OCI-LY3 (cell line): ENCODE data around the gene NECAP2.
A peak's percentile ranks its signal among the peaks of the same experiment; 100 is the strongest.

Experiments used
- H2AFZ ChIP-seq: fragments of 200-600, 300-600 bp; shearing (Covaris generic); 2 replicates; pipeline ENCODE4 v1.6.0; 2014; ENCODE audit warnings: antibody characterized with exemption, low read depth, low read length
- H3K27ac ChIP-seq: fragments of 200-600, 300-600 bp; sonication (generic); 2 replicates; pipeline ENCODE4 v1.5.1; 2014; ENCODE audit warnings: mild to moderate bottlenecking, low read length, moderate library complexity, mixed read lengths
- H3K27me3 ChIP-seq: fragments of 200-600, 300-600 bp; sonication (generic); 2 replicates; pipeline ENCODE4 v1.6.1; 2014; ENCODE audit warnings: low read depth, low read length, mixed read lengths
- H3K36me3 ChIP-seq: fragments of 200-600, 300-600 bp; sonication (generic); replicated peaks from 2 replicates; pipeline ENCODE3; 2014; ENCODE audit warnings: low read depth, low read length, mixed read lengths
- H3K4me1 ChIP-seq: fragments of 300-600, 200-600 bp; sonication (generic); 2 replicates; pipeline ENCODE4 v1.6.1; 2014; ENCODE audit warnings: low read length, mixed read lengths
- H3K4me2 ChIP-seq: fragments of 200-600, 300-600 bp; sonication (generic); 2 replicates; pipeline ENCODE4 v1.6.1; 2014; ENCODE audit warnings: low read length, mixed read lengths
- H3K4me3 ChIP-seq: fragments of 300-600, 200-600 bp; sonication (generic); 2 replicates; pipeline ENCODE4 v1.5.1; 2014; ENCODE audit warnings: antibody characterized with exemption, mild to moderate bottlenecking, low read length, moderate library complexity
- H3K79me2 ChIP-seq: fragments of 300-600, 200-600 bp; shearing (Covaris generic); 2 replicates; pipeline ENCODE4 v1.6.1; 2014; ENCODE audit warnings: mild to moderate bottlenecking, low read length, mixed read lengths
- H3K9ac ChIP-seq: fragments of 300-600, 200-600 bp; shearing (Covaris generic); 2 replicates; pipeline ENCODE4 v1.6.0; 2014; ENCODE audit warnings: mild to moderate bottlenecking, low read length, moderate library complexity
- H3K9me3 ChIP-seq: fragments of 200-600, 300-600 bp; shearing (Covaris generic); 2 replicates; pipeline ENCODE4 v1.6.1; 2014; ENCODE audit warnings: low read length, mixed read lengths; ENCODE audit not compliant: insufficient read depth
- H4K20me1 ChIP-seq: fragments of 200-600, 300-600 bp; sonication (generic); 2 replicates; pipeline ENCODE4 v1.6.1; 2016; ENCODE audit warnings: low read length, mixed read lengths; ENCODE audit not compliant: insufficient read depth
- EZH2phosphoT487 ChIP-seq: fragments of 200-600 bp; shearing (Covaris generic); IDR thresholded peaks from 2 replicates; pipeline ENCODE4 v1.6.1; 2018; ENCODE audit warnings: antibody characterized with exemption, mixed run types, low read depth
- TF ChIP-seq, protein P1 (sequence below): fragments of 200-600, 300-600 bp; sonication (generic); IDR thresholded peaks from 2 replicates; pipeline ENCODE4 v1.5.1; 2014; ENCODE audit warnings: antibody characterized with exemption, low read length, low read depth

The NECAP2 gene

DNA sequence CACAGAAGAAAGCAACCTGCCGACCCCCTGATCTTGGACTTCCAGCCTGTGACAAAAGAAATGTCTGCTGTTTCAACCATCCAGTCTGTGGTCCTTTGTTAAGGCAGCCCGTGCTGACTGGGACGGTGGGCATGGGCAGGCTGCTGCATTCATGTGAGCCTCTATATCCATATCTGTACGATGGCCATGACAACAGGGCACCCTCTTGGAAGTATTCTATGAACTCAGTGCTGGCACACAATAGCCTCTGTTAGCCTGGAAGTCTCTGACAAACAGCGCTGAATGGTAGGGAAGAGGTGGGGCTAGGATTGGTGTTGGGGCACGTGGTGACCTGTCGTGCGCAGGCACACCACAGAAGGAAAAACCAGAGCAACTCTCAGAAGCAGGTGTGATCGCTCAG is 33.7 kb upstream of the NECAP2 start:
- no peak overlapping the region for H3K4me2 ChIP-seq
- no peak overlapping the region for H3K27ac ChIP-seq
- no peak overlapping the region for H3K4me3 ChIP-seq
- H3K36me3 ChIP-seq: no peaks in the 10 kb centered on the region
- H3K79me2 ChIP-seq: no peaks in the 10 kb centered on the region
- H2AFZ ChIP-seq: no peak overlapping the region
- TF ChIP-seq EZH2phosphoT487: no peak
- TF ChIP-seq, protein P1, sequence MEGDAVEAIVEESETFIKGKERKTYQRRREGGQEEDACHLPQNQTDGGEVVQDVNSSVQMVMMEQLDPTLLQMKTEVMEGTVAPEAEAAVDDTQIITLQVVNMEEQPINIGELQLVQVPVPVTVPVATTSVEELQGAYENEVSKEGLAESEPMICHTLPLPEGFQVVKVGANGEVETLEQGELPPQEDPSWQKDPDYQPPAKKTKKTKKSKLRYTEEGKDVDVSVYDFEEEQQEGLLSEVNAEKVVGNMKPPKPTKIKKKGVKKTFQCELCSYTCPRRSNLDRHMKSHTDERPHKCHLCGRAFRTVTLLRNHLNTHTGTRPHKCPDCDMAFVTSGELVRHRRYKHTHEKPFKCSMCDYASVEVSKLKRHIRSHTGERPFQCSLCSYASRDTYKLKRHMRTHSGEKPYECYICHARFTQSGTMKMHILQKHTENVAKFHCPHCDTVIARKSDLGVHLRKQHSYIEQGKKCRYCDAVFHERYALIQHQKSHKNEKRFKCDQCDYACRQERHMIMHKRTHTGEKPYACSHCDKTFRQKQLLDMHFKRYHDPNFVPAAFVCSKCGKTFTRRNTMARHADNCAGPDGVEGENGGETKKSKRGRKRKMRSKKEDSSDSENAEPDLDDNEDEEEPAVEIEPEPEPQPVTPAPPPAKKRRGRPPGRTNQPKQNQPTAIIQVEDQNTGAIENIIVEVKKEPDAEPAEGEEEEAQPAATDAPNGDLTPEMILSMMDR: no peak
- H3K9ac ChIP-seq: no peak overlapping the region
- no peaks in the 10 kb centered on the region for H3K9me3 ChIP-seq
- H3K4me1 ChIP-seq: peaks cover 5% of the 10 kb centered on the region; the same call in 1 of the 2 replicates
- H3K27me3 ChIP-seq: no peaks in the 10 kb centered on the region
- no peaks in the 10 kb centered on the region for H4K20me1 ChIP-seq

DNA sequence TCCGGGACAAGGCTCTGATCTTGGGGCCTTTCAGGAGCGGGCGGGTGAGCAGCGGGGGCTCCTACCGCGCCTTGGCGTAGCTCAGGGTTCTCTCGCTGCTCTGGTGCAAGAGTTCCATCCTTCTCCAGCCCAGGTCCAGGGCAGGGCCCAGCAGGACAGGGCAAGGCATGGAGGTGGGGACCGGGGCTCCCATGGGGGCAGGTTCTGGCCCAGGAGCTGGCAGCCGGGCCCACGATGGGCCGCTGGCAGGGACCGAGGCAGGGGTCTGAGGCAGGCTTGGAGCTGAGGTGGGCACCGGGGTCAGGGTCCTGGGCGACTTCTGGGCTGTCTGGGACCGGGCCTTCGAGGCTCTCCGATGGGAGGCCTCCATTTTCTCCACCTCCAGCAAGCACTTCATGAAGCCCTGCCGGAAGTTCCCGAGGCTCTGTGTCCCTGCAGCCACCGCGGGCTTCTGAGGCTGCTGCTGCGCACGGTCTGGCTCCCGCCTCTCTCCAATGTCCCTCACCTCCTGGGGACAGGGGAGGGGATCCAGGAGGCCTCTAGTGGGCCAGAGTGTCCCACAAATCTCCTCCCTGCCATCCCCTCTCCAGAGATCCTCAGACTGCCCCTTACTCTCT is 30.9 kb upstream of the NECAP2 start:
- H3K4me3 ChIP-seq: no peak overlapping the region; the same call in 1 of the 2 replicates
- H3K27me3 ChIP-seq: no peaks in the 10 kb centered on the region
- H3K9me3 ChIP-seq: no peaks in the 10 kb centered on the region
- H2AFZ ChIP-seq: peak overlapping the region; percentile 99; the same call in 1 of the 2 replicates
- no peak for TF ChIP-seq EZH2phosphoT487
- TF ChIP-seq, protein P1: no peak
- H4K20me1 ChIP-seq: no peaks in the 10 kb centered on the region
- H3K4me1 ChIP-seq: peaks cover 5% of the 10 kb centered on the region; the same call in 1 of the 2 replicates
- no peaks in the 10 kb centered on the region for H3K79me2 ChIP-seq
- H3K4me2 ChIP-seq: peak overlapping the region; percentile 85; the same call in 1 of the 2 replicates
- H3K27ac ChIP-seq: no peak overlapping the region
- H3K36me3 ChIP-seq: no peaks in the 10 kb centered on the region
- peak overlapping the region; percentile 64; the same call in 1 of the 2 replicates for H3K9ac ChIP-seq

DNA sequence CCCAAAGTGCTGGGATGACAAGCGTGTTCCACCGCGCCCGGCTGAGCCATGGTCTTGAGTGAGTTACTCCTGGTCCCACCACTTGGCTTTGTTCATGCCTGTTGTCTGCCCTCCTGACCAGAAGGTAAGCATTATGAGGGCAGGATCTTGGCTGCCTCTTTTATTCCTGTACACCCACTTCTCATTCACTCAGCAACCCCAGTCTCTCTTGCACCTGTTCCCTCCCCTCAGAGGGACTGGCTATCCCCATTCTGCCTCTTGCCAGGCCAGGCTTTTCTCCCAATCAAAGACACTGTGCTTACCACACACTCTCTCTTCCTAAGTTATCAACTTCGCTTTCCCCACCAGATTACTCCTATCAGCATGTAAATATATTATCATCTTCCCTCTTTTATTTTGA is 29.7 kb upstream of the NECAP2 start:
- no peak overlapping the region for H3K4me3 ChIP-seq
- no peak overlapping the region for H3K9ac ChIP-seq
- no peak overlapping the region for H3K27ac ChIP-seq
- no peak for TF ChIP-seq EZH2phosphoT487
- TF ChIP-seq, protein P1: no peak
- no peaks in the 10 kb centered on the region for H3K27me3 ChIP-seq
- no peaks in the 10 kb centered on the region for H3K9me3 ChIP-seq
- peaks cover 5% of the 10 kb centered on the region; the same call in 1 of the 2 replicates for H3K4me1 ChIP-seq
- H3K36me3 ChIP-seq: no peaks in the 10 kb centered on the region
- H3K79me2 ChIP-seq: no peaks in the 10 kb centered on the region
- H3K4me2 ChIP-seq: no peak overlapping the region
- no peak overlapping the region for H2AFZ ChIP-seq
- H4K20me1 ChIP-seq: no peaks in the 10 kb centered on the region

DNA sequence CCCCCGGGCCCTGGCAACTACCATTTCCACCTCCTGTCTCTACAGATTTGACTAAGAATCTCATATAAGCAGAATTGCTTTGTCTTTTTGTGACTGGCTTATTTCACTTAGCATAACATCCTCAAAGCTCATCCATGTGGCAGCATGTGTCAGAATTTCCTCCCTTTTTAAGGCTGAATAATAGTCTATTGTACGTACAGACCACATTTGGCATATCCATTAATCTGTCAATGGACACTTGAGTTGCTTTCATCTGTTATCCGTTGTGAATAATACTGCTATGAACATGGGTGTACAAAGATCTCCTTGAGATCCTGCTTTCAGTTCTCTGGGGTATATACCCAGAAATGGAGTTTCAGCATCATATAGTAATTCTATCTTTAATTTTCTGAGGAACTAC is 27.3 kb upstream of the NECAP2 start:
- H3K27ac ChIP-seq: no peak overlapping the region
- no peaks in the 10 kb centered on the region for H4K20me1 ChIP-seq
- no peak overlapping the region for H3K4me2 ChIP-seq
- TF ChIP-seq, protein P1: no peak
- no peak for TF ChIP-seq EZH2phosphoT487
- H3K9ac ChIP-seq: no peak overlapping the region
- no peaks in the 10 kb centered on the region for H3K36me3 ChIP-seq
- H3K4me3 ChIP-seq: no peak overlapping the region
- no peak overlapping the region for H2AFZ ChIP-seq
- H3K4me1 ChIP-seq: peaks cover 5% of the 10 kb centered on the region; the same call in 1 of the 2 replicates
- no peaks in the 10 kb centered on the region for H3K79me2 ChIP-seq
- no peaks in the 10 kb centered on the region for H3K27me3 ChIP-seq
- H3K9me3 ChIP-seq: no peaks in the 10 kb centered on the region
